GM23248 (cell line): ENCODE measurements around the gene LRFN4.

ENCODE experiments used
- EZH2 ChIP-seq: fragments of 200-600 bp; sonication (generic); IDR thresholded peaks from 2 replicates; pipeline ENCODE4 v1.6.1; 2018; ENCODE audit warnings: antibody characterized with exemption, mild to moderate bottlenecking; ENCODE audit not compliant: insufficient read depth, poor library complexity, severe bottlenecking
- EZH2phosphoT487 ChIP-seq: fragments of 200-600 bp; sonication (generic); IDR thresholded peaks from 2 replicates; pipeline ENCODE4 v1.6.1; 2018; ENCODE audit warnings: antibody characterized with exemption, moderate library complexity, mild to moderate bottlenecking, low read depth; ENCODE audit not compliant: insufficient read depth

GRCh38 chr11:66854231-66854661 lies 2.6 kb upstream of the LRFN4 start:
- TF ChIP-seq EZH2, result no peak
- TF ChIP-seq EZH2phosphoT487, result no peak
